SK-N-SH (cell line): ENCODE results near the gene C17orf50.

Experiments
- CTCF ChIP-seq: fragments of 200-600 bp; sonication (generic); IDR thresholded peaks from 2 replicates; pipeline ENCODE4 v1.6.1; 2017; ENCODE audit warnings: antibody characterized with exemption, mild to moderate bottlenecking, moderate library complexity
- ELF1 ChIP-seq: IDR thresholded peaks from 2 replicates; pipeline ENCODE4 v1.4.0; 2012
- EP300 ChIP-seq, 2 experiments: IDR thresholded peaks; 2 replicates each; pipeline versions ENCODE4 v1.4.0 to v1.6.1; 2012; ENCODE audit warnings: borderline replicate concordance in 1 of 2, low read depth in 1 of 2, low read length in 1 of 2
- EZH2phosphoT487 ChIP-seq: fragments of 200-600 bp; sonication (generic); IDR thresholded peaks from 2 replicates; pipeline ENCODE4 v1.6.1; 2017; ENCODE audit warnings: low read depth, mixed run types, mild to moderate bottlenecking, antibody characterized with exemption, moderate library complexity, borderline replicate concordance
- MEF2A ChIP-seq: IDR thresholded peaks from 2 replicates; pipeline ENCODE4 v1.4.0; 2012; ENCODE audit warnings: low read depth, borderline replicate concordance
- POLR2AphosphoS5 ChIP-seq: IDR thresholded peaks from 2 replicates; pipeline ENCODE4 v1.6.1; 2012; ENCODE audit warnings: low read depth, low read length
- REST ChIP-seq: IDR thresholded peaks from 2 replicates; pipeline ENCODE4 v1.6.1; 2012; ENCODE audit warnings: mild to moderate bottlenecking, low read depth, low read length, moderate library complexity
- RFX5 ChIP-seq: IDR thresholded peaks from 2 replicates; pipeline ENCODE4 v1.6.1; 2012; ENCODE audit warnings: mild to moderate bottlenecking, improper control_type of control experiment, low read length
- SMC3 ChIP-seq: IDR thresholded peaks from 2 replicates; pipeline ENCODE4 v1.6.1; 2012; ENCODE audit warnings: low read depth, low read length, improper control_type of control experiment
- TAF1 ChIP-seq: IDR thresholded peaks from 2 replicates; pipeline ENCODE4 v1.6.1; 2012; ENCODE audit warnings: low read depth, mild to moderate bottlenecking, low read length, moderate library complexity, borderline replicate concordance
- YY1 ChIP-seq: IDR thresholded peaks from 2 replicates; pipeline ENCODE4 v1.4.0; 2012; ENCODE audit warnings: low read depth, mild to moderate bottlenecking
- TF ChIP-seq, protein P1 (sequence below): IDR thresholded peaks from 2 replicates; pipeline ENCODE4 v1.4.0; 2012; ENCODE audit warnings: low read depth, borderline replicate concordance
- TF ChIP-seq, protein P2 (sequence below): IDR thresholded peaks from 2 replicates; pipeline ENCODE4; 2012

DNA sequence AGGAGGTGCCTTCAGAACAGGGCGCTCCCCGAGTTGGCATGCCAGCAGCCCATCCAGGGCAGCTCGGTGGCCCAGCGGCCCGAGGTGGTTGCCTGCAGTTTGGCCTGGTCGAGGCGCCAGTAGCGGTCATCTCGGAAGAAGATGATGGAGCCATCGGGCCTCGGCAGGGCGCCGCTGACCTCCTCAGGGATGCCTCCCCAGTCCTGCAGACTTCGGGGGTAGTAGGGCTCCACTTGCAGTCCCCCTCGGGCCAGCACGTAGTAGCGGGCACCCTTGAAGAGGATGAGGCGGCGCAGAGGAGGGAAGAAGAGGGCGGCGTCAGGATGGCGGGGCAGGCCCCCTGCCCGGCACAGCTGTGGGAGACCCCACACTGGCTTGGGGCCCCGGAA lies 5.8 kb downstream of the C17orf50 start:
- TF ChIP-seq TAF1 (no peak), POLR2AphosphoS5 (no peak), CTCF (no peak), EP300 (IDR thresholded peaks at IDR 0.05; ENCODE audit: borderline replicate concordance in 1 of 2, low read depth in 1 of 2, low read length in 1 of 2) (no peak), SMC3 (no peak), MEF2A (no peak), EZH2phosphoT487 (no peak), REST (no peak), RFX5 (no peak), YY1 (no peak), ELF1 (no peak)
- TF ChIP-seq, protein P1, sequence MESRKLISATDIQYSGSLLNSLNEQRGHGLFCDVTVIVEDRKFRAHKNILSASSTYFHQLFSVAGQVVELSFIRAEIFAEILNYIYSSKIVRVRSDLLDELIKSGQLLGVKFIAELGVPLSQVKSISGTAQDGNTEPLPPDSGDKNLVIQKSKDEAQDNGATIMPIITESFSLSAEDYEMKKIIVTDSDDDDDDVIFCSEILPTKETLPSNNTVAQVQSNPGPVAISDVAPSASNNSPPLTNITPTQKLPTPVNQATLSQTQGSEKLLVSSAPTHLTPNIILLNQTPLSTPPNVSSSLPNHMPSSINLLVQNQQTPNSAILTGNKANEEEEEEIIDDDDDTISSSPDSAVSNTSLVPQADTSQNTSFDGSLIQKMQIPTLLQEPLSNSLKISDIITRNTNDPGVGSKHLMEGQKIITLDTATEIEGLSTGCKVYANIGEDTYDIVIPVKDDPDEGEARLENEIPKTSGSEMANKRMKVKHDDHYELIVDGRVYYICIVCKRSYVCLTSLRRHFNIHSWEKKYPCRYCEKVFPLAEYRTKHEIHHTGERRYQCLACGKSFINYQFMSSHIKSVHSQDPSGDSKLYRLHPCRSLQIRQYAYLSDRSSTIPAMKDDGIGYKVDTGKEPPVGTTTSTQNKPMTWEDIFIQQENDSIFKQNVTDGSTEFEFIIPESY: no peak
- TF ChIP-seq, protein P2, sequence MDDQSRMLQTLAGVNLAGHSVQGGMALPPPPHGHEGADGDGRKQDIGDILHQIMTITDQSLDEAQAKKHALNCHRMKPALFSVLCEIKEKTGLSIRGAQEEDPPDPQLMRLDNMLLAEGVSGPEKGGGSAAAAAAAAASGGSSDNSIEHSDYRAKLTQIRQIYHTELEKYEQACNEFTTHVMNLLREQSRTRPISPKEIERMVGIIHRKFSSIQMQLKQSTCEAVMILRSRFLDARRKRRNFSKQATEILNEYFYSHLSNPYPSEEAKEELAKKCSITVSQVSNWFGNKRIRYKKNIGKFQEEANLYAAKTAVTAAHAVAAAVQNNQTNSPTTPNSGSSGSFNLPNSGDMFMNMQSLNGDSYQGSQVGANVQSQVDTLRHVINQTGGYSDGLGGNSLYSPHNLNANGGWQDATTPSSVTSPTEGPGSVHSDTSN: no peak
